Coronary artery (tissue), 2 donors: Measurements from ENCODE around the gene ZNF429.
"Not testable (repeated sequence)": the region's sequence is repeated elsewhere in the genome, so short reads cannot be mapped to it uniquely, and the experiment has no call there.

Experiments
- DNase-seq: peaks from one replicate; pipeline ENCODE4 v3.0.0-alpha.2; 2017; ENCODE audit warnings: low spot score
- H3K27ac ChIP-seq, 2 donors: fragments of 200-600 bp; sonication (generic); one replicate each; pipeline ENCODE4 v1.5.1; 2016 to 2019
- H3K4me3 ChIP-seq: fragments of 200-600 bp; sonication (generic); 2 replicates; pipeline ENCODE4 v1.5.1; 2016; ENCODE audit warnings: mild to moderate bottlenecking, moderate library complexity
- CTCF ChIP-seq: fragments of 200-600 bp; sonication (generic); IDR thresholded peaks from one replicate; pipeline ENCODE4 v1.5.1; 2019; ENCODE audit warnings: antibody characterized with exemption

The ZNF429 gene

GRCh38 chr19:21513651-21514050, 8.2 kb downstream of the ZNF429 start:
- peak overlapping the region in 1 of 2 donors; percentile 46 for H3K27ac ChIP-seq
- no peak for DNase-seq
- no peak overlapping the region for H3K4me3 ChIP-seq
- no peak for TF ChIP-seq CTCF

- Histone ChIP-seq H3K4me3 (peak overlapping the region; percentile 3), H3K27ac (no peak overlapping the region)
- DNase-seq: no peak
- no peak for TF ChIP-seq CTCF
These were observed 14.1 kb downstream of the ZNF429 start for GRCh38 chr19:21519488-21519887.

- Histone ChIP-seq H3K4me3 (no peak overlapping the region), H3K27ac (no peak overlapping the region)
- TF ChIP-seq CTCF: no peak
- no peak for DNase-seq
These were observed 27.5 kb downstream of the ZNF429 start for GRCh38 chr19:21532904-21533303.

GRCh38 chr19:21536741-21537290, 31.4 kb downstream of the ZNF429 start:
- not testable (repeated sequence) for H3K27ac ChIP-seq, DNase-seq
- H3K4me3 ChIP-seq: peak overlapping the region; percentile 2

- Histone ChIP-seq H3K4me3 (no peak overlapping the region), H3K27ac (no peak overlapping the region)
- TF ChIP-seq CTCF: no peak
- DNase-seq: no peak
These were observed 54.0 kb downstream of the ZNF429 start for GRCh38 chr19:21559444-21559843.

GRCh38 chr19:21564406-21564805, 59.0 kb downstream of the ZNF429 start:
- H3K27ac ChIP-seq: no peak overlapping the region
- TF ChIP-seq CTCF: no peak

GRCh38 chr19:21566073-21566472, 60.7 kb downstream of the ZNF429 start:
- H3K4me3 ChIP-seq: no peak overlapping the region
- no peak overlapping the region for H3K27ac ChIP-seq
- DNase-seq: no peak
- TF ChIP-seq CTCF: no peak

More at GRCh38 chr19:21564406-21564805, 59.0 kb downstream of the ZNF429 start:
- DNase-seq: no peak
- H3K4me3 ChIP-seq: no peak overlapping the region

- DNase-seq, H3K27ac ChIP-seq: not testable (repeated sequence)
- peak overlapping the region; percentile 32 for H3K4me3 ChIP-seq
These were observed 62.4 kb downstream of the ZNF429 start for GRCh38 chr19:21567806-21568205.
